Breast epithelium (tissue), 4 donors: ENCODE data around the gene STEAP1. TPM values are rescaled to one million over a fixed set of nuclear protein-coding genes. Genes with fewer than 3 reads are reported as not detected.
A peak's percentile ranks its signal among the peaks of the same experiment; 100 is the strongest.
"Not testable (repeated sequence)": the region's sequence is repeated elsewhere in the genome, so short reads cannot be mapped to it uniquely, and the experiment has no call there.

ENCODE experiments used
- DNase-seq, 2 donors: peaks; one replicate each; pipeline ENCODE4 v3.0.0-alpha.2; 2019; ENCODE audit warnings: low spot score in 2 of 2
- H3K27ac ChIP-seq, 2 donors: fragments of 200-600 bp; sonication (generic) in 1 of 2; one replicate each; pipeline ENCODE4 v1.5.1; 2016 to 2019; ENCODE audit warnings: mild to moderate bottlenecking in 1 of 2
- H3K27me3 ChIP-seq, 2 donors: fragments of 200-600 bp; sonication (generic) in 1 of 2; one replicate each; pipeline versions ENCODE4 v1.5.1 to v1.6.0; 2017 to 2019; ENCODE audit warnings: control low read depth in 1 of 2, mild to moderate bottlenecking in 1 of 2
- H3K36me3 ChIP-seq: fragments of 200-600 bp; one replicate; pipeline ENCODE4 v1.5.1; 2019
- H3K4me1 ChIP-seq, 2 donors: fragments of 200-600 bp; sonication (generic); one replicate each; pipeline ENCODE4 v1.5.1; 2016 to 2019; ENCODE audit warnings: control low read depth in 1 of 2
- H3K4me3 ChIP-seq, 3 donors: fragments of 200-600 bp; sonication (generic); 1 replicate in 2 of 3; 2 replicates in 1 of 3; pipeline ENCODE4 v1.5.1; 2016 to 2019; ENCODE audit warnings: mild to moderate bottlenecking in 3 of 3, moderate library complexity in 2 of 3
- H3K9me3 ChIP-seq, 2 donors: fragments of 200-600 bp; sonication (generic) in 1 of 2; one replicate each; pipeline ENCODE4 v1.5.1; 2016 to 2019; ENCODE audit warnings: control low read depth in 1 of 2
- CTCF ChIP-seq, 3 donors: fragments of 450-650 bp; IDR thresholded peaks; one replicate each; pipeline ENCODE4 v1.5.1; 2016 to 2017; ENCODE audit warnings: antibody characterized with exemption in 3 of 3, mild to moderate bottlenecking in 3 of 3, moderate library complexity in 3 of 3
- POLR2AphosphoS5 ChIP-seq, 3 donors: sonication (generic); formaldehyde crosslinking; IDR thresholded peaks; one replicate each; pipeline ENCODE4 v1.6.1; 2017; ENCODE audit warnings: antibody characterized with exemption in 3 of 3
- intact Hi-C: fragments of 100-400 bp; cut with DNase I; formaldehyde crosslinking; loops from one replicate; pipeline ENCODE4 v1.15.1; 2023; ENCODE audit warnings: low total_unique reads
- total RNA-seq, 3 donors: library from RNA; depleted of rRNA; stranded (reverse); fragments of >200 nt; gene quantifications; one replicate each; pipeline ENCODE4 v1.1.0, GENCODE V29; 2016

Gene STEAP1
- total RNA-seq: 10 to 100 TPM; 19.2 to 75.1 (median 24.5) TPM

GRCh38 chr7:90153943-90154771 is at the start of gene STEAP1:
TSS of gene STEAP1 (plus strand) at chr7:90154469. CDS start at chr7:90159789, 5,320 bp downstream.
- intact Hi-C loops: not testable (repeated sequence)

GRCh38 chr7:90114972-90115371 is 39.3 kb upstream of the STEAP1 start:
- H3K27me3 ChIP-seq, H3K4me1 ChIP-seq, H3K9me3 ChIP-seq, H3K36me3 ChIP-seq, H3K4me3 ChIP-seq, intact Hi-C loops, DNase-seq, H3K27ac ChIP-seq: not testable (repeated sequence)
- TF ChIP-seq CTCF (IDR thresholded peaks at IDR 0.05): peak in 1 of 3 donors; percentile 24

More at GRCh38 chr7:90153943-90154771, at the start of gene STEAP1:
- H3K36me3 ChIP-seq, H3K4me1 ChIP-seq, H3K27me3 ChIP-seq, H3K9me3 ChIP-seq: not testable (repeated sequence)
- Histone ChIP-seq H3K4me3 (peak within 1 kb of the TSS; percentile 44 to 84 (median 54)), H3K27ac (peak within 1 kb of the TSS; percentile 61 to 88)
- TF ChIP-seq CTCF (IDR thresholded peaks at IDR 0.05) (peak; percentile 73 to 88 (median 84)), POLR2AphosphoS5 (IDR thresholded peaks at IDR 0.05) (peak; percentile 41 to 54 (median 50))
- peak; percentile 84 to 92 for DNase-seq

GRCh38 chr7:90118551-90119177 is 35.6 kb upstream of the STEAP1 start:
- intact Hi-C loops, H3K4me1 ChIP-seq, H3K36me3 ChIP-seq, H3K27ac ChIP-seq, H3K9me3 ChIP-seq, H3K27me3 ChIP-seq: not testable (repeated sequence)
- peak in 1 of 2 donors; percentile 52 for DNase-seq
- H3K4me3 ChIP-seq: peak overlapping the region; percentile 34 to 75 (median 57)

- Histone ChIP-seq H3K27ac (no peak overlapping the region), H3K4me3 (peak overlapping the region; percentile 34 to 75 (median 57)), H3K27me3 (no peaks in the 10 kb centered on the region), H3K4me1 (no peaks in the 10 kb centered on the region), H3K9me3 (no peaks in the 10 kb centered on the region), H3K36me3 (no peaks in the 10 kb centered on the region)
- intact Hi-C loops: no loop called here
- peak in 1 of 2 donors; percentile 54 for DNase-seq
- TF ChIP-seq CTCF (IDR thresholded peaks at IDR 0.05): no peak
- no peak for TF ChIP-seq POLR2AphosphoS5 (IDR thresholded peaks at IDR 0.05)
These were observed 34.9 kb upstream of the STEAP1 start for GRCh38 chr7:90119178-90119971.

- H3K4me1 ChIP-seq, H3K36me3 ChIP-seq, H3K27ac ChIP-seq, H3K9me3 ChIP-seq, intact Hi-C loops, H3K27me3 ChIP-seq, DNase-seq: not testable (repeated sequence)
- peak overlapping the region in 2 of 3 donors; percentile 57 to 75 for H3K4me3 ChIP-seq
These were observed 34.1 kb upstream of the STEAP1 start for GRCh38 chr7:90120205-90120604.

- intact Hi-C loops, H3K36me3 ChIP-seq, DNase-seq, H3K9me3 ChIP-seq, H3K4me1 ChIP-seq, H3K27me3 ChIP-seq, H3K4me3 ChIP-seq, H3K27ac ChIP-seq: not testable (repeated sequence)
These were observed 22.5 kb upstream of the STEAP1 start for GRCh38 chr7:90131746-90132145.

GRCh38 chr7:90147079-90147960 is 6.9 kb upstream of the STEAP1 start:
- H3K27me3 ChIP-seq, H3K4me3 ChIP-seq, H3K9me3 ChIP-seq, intact Hi-C loops, H3K4me1 ChIP-seq, DNase-seq, H3K27ac ChIP-seq, H3K36me3 ChIP-seq: not testable (repeated sequence)

GRCh38 chr7:90149428-90149827 is 4.8 kb upstream of the STEAP1 start:
- intact Hi-C loops, H3K4me3 ChIP-seq, H3K9me3 ChIP-seq, H3K27ac ChIP-seq, H3K4me1 ChIP-seq, H3K36me3 ChIP-seq, H3K27me3 ChIP-seq, DNase-seq: not testable (repeated sequence)

- H3K4me1 ChIP-seq, H3K36me3 ChIP-seq, H3K9me3 ChIP-seq, H3K27ac ChIP-seq, H3K4me3 ChIP-seq, H3K27me3 ChIP-seq, intact Hi-C loops, DNase-seq: not testable (repeated sequence)
These were observed 2.4 kb upstream of the STEAP1 start for GRCh38 chr7:90151884-90152283.
